Astrocyte (in vitro differentiated cells and primary cell): ENCODE measurements around the gene FAM200C. TPM values are rescaled to one million over a fixed set of nuclear protein-coding genes. Genes with fewer than 3 reads are reported as not detected.

Source experiments
- DNase-seq: peaks from one replicate; pipeline ENCODE4 v3.0.0-alpha.2; 2010; ENCODE audit warnings: low read depth
- FAIRE-seq: peaks from 2 replicates; lab custom pipeline; 2011; peaks lifted over from hg19 to GRCh38; lab: Jason Lieb, UNC
- H2AFZ ChIP-seq: 2 replicates; pipeline ENCODE4 v1.6.0; 2012; ENCODE audit warnings: low read depth, low read length, inconsistent platforms
- H3K27ac ChIP-seq: 2 replicates; pipeline ENCODE4 v1.5.1; 2011; ENCODE audit warnings: low read depth, low read length, inconsistent platforms
- H3K27me3 ChIP-seq: 2 replicates; pipeline ENCODE4 v1.6.0; 2011; ENCODE audit warnings: low read length, inconsistent platforms; ENCODE audit not compliant: insufficient read depth
- H3K36me3 ChIP-seq: 2 replicates; pipeline ENCODE4 v1.5.1; 2011; ENCODE audit warnings: low read length, inconsistent platforms; ENCODE audit not compliant: insufficient read depth
- H3K4me1 ChIP-seq: 2 replicates; pipeline ENCODE4 v1.5.1; 2011; ENCODE audit warnings: low read length, inconsistent platforms; ENCODE audit not compliant: insufficient read depth
- H3K4me2 ChIP-seq: 2 replicates; pipeline ENCODE4 v1.6.0; 2012; ENCODE audit warnings: low read length, inconsistent platforms
- H3K4me3 ChIP-seq: 2 replicates; pipeline ENCODE4 v1.5.1; 2011; ENCODE audit warnings: low read depth, mild to moderate bottlenecking, low read length, inconsistent platforms; ENCODE audit not compliant: insufficient read depth
- H3K79me2 ChIP-seq: 2 replicates; pipeline ENCODE4 v1.6.0; 2012; ENCODE audit warnings: mild to moderate bottlenecking, low read length, inconsistent platforms; ENCODE audit not compliant: insufficient read depth
- H3K9ac ChIP-seq: 2 replicates; pipeline ENCODE4 v1.6.0; 2012; ENCODE audit warnings: mild to moderate bottlenecking, low read length, inconsistent platforms
- H3K9me3 ChIP-seq: 2 replicates; pipeline ENCODE4 v1.5.1; 2012; ENCODE audit warnings: low read depth, mild to moderate bottlenecking, low read length, inconsistent platforms; ENCODE audit not compliant: insufficient read depth
- H4K20me1 ChIP-seq: 2 replicates; pipeline ENCODE4 v1.6.0; 2012; ENCODE audit warnings: low read length, inconsistent platforms; ENCODE audit not compliant: insufficient read depth
- H3K27ac Mint-ChIP-seq: one replicate; pipeline ENCODE4 v1.8.0; 2021; ENCODE audit warnings: mild to moderate bottlenecking, mixed read lengths; ENCODE audit not compliant: unreplicated experiment
- H3K27me3 Mint-ChIP-seq: one replicate; pipeline ENCODE4 v1.8.0; 2021; ENCODE audit warnings: low read depth, mixed read lengths; ENCODE audit not compliant: unreplicated experiment
- H3K36me3 Mint-ChIP-seq: one replicate; pipeline ENCODE4 v1.8.0; 2021; ENCODE audit warnings: low read depth, mixed read lengths; ENCODE audit not compliant: unreplicated experiment
- H3K4me1 Mint-ChIP-seq: one replicate; pipeline ENCODE4 v1.8.0; 2021; ENCODE audit warnings: low read depth, mixed read lengths; ENCODE audit not compliant: unreplicated experiment
- H3K4me3 Mint-ChIP-seq: one replicate; pipeline ENCODE4 v1.8.0; 2021; ENCODE audit warnings: mild to moderate bottlenecking, moderate library complexity, mixed read lengths; ENCODE audit not compliant: unreplicated experiment
- H3K9me3 Mint-ChIP-seq: one replicate; pipeline ENCODE4 v1.8.0; 2021; ENCODE audit warnings: mild to moderate bottlenecking, mixed read lengths; ENCODE audit not compliant: unreplicated experiment
- CTCF ChIP-seq: IDR thresholded peaks from 2 replicates; pipeline ENCODE4 v1.5.1; 2011; ENCODE audit warnings: low read depth, mild to moderate bottlenecking, inconsistent platforms, low read length, moderate library complexity; ENCODE audit not compliant: insufficient read depth
- EZH2 ChIP-seq: IDR thresholded peaks from 2 replicates; pipeline ENCODE4 v1.6.1; 2012; ENCODE audit warnings: mild to moderate bottlenecking, low read length, inconsistent platforms; ENCODE audit not compliant: insufficient read depth
- total RNA-seq: library from RNA; stranded (reverse); gene quantifications from 2 replicates; pipeline ENCODE4 v1.2.1, GENCODE V29; 2021

FAM200C gene
- total RNA-seq, 1 donor from 2014 or later: 1.7 TPM

DNA sequence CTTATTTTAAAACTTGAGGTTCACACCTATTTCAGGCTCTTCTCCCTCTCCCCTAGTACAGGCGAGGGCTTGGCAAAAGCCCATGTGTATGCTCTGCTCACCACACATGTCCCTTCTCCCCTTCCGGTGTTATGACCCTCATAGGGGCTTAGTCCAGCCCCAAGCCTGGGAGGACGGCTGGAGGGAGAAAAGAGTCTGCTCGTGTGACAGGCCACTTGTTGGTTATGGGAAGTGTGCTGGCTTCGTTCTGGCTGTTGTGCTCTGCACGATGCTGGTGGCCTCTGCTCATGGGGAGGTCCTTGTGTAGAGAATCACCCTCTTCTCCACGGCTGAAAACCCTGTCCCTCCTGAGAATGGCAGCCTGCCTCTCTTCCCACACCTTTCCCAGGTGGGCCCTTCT lies 32.9 kb upstream of the FAM200C start:
- Histone ChIP-seq H3K36me3 (peaks cover 11% of the 10 kb centered on the region), H4K20me1 (no peaks in the 10 kb centered on the region), H3K27ac (no peak overlapping the region), H3K4me2 (no peak overlapping the region), H3K4me3 (no peak overlapping the region), H3K9ac (no peak overlapping the region), H3K9me3 (no peaks in the 10 kb centered on the region), H3K4me1 (no peaks in the 10 kb centered on the region), H3K27me3 (no peaks in the 10 kb centered on the region), H3K79me2 (no peaks in the 10 kb centered on the region), H2AFZ (no peak overlapping the region)
- TF ChIP-seq EZH2 (no peak), CTCF (no peak)
- no peaks in the 10 kb centered on the region for H3K9me3 Mint-ChIP-seq
- H3K36me3 Mint-ChIP-seq: no peaks in the 10 kb centered on the region
- H3K4me3 Mint-ChIP-seq: no peak overlapping the region
- no peak overlapping the region for H3K27ac Mint-ChIP-seq
- peaks cover 5% of the 10 kb centered on the region for H3K4me1 Mint-ChIP-seq
- peaks cover 14% of the 10 kb centered on the region for H3K27me3 Mint-ChIP-seq
- DNase-seq (no peak), FAIRE-seq (no peak)

- H4K20me1 ChIP-seq: no peaks in the 10 kb centered on the region
- no peak overlapping the region for H3K9ac ChIP-seq
- H3K27ac Mint-ChIP-seq: no peak overlapping the region
- H3K79me2 ChIP-seq: no peaks in the 10 kb centered on the region
- H3K27me3 ChIP-seq: no peaks in the 10 kb centered on the region
- H3K4me3 ChIP-seq: no peak overlapping the region
- no peak for FAIRE-seq
- H3K36me3 Mint-ChIP-seq: no peaks in the 10 kb centered on the region
- no peak overlapping the region for H3K4me2 ChIP-seq
- H2AFZ ChIP-seq: no peak overlapping the region
- no peaks in the 10 kb centered on the region for H3K9me3 ChIP-seq
- no peaks in the 10 kb centered on the region for H3K9me3 Mint-ChIP-seq
- no peak overlapping the region for H3K27ac ChIP-seq
- peaks cover 11% of the 10 kb centered on the region for H3K36me3 ChIP-seq
- H3K4me3 Mint-ChIP-seq: no peak overlapping the region
- no peak for DNase-seq
- peaks cover 5% of the 10 kb centered on the region for H3K4me1 Mint-ChIP-seq
- TF ChIP-seq EZH2 (no peak), CTCF (no peak)
- no peaks in the 10 kb centered on the region for H3K4me1 ChIP-seq
- peaks cover 13% of the 10 kb centered on the region for H3K27me3 Mint-ChIP-seq
Measured at GRCh38 chr5:160432196-160432595, 32.3 kb upstream of the FAM200C start.

GRCh38 chr5:160427607-160428006 lies 27.8 kb upstream of the FAM200C start:
- no peak overlapping the region for H3K4me3 Mint-ChIP-seq
- H3K36me3 ChIP-seq: peaks cover 17% of the 10 kb centered on the region
- H3K27me3 ChIP-seq: no peaks in the 10 kb centered on the region
- H3K4me2 ChIP-seq: no peak overlapping the region
- H3K27me3 Mint-ChIP-seq: no peaks in the 10 kb centered on the region
- H3K36me3 Mint-ChIP-seq: no peaks in the 10 kb centered on the region
- DNase-seq (no peak), FAIRE-seq (no peak)
- H3K27ac Mint-ChIP-seq: no peak overlapping the region
- H3K9ac ChIP-seq: no peak overlapping the region
- H3K4me3 ChIP-seq: no peak overlapping the region
- H3K9me3 Mint-ChIP-seq: no peaks in the 10 kb centered on the region
- H3K4me1 ChIP-seq: peaks cover 10% of the 10 kb centered on the region
- no peak overlapping the region for H3K27ac ChIP-seq
- TF ChIP-seq CTCF: no peak
- TF ChIP-seq EZH2: no peak
- peaks cover 33% of the 10 kb centered on the region for H3K79me2 ChIP-seq
- no peak overlapping the region for H2AFZ ChIP-seq
- no peaks in the 10 kb centered on the region for H4K20me1 ChIP-seq
- H3K4me1 Mint-ChIP-seq: peaks cover 5% of the 10 kb centered on the region
- no peaks in the 10 kb centered on the region for H3K9me3 ChIP-seq
